Left ventricle myocardium inferior (tissue), 1 donor: ENCODE measurements around the gene BMP3. TPM values are rescaled to one million over a fixed set of nuclear protein-coding genes. Genes with fewer than 3 reads are reported as not detected.

ENCODE experiments used
- DNase-seq: peaks from one replicate; pipeline ENCODE4 v3.0.0-alpha.2; 2020
- H3K27ac ChIP-seq: fragments of 200-600 bp; replicated peaks from 2 replicates; pipeline ENCODE4 v1.8.0; 2021
- H3K27me3 ChIP-seq: fragments of 200-600 bp; 2 replicates; pipeline ENCODE4 v1.8.0; 2021; ENCODE audit warnings: low read depth
- H3K36me3 ChIP-seq: fragments of 200-600 bp; 2 replicates; pipeline ENCODE4 v1.8.0; 2021
- H3K4me1 ChIP-seq: fragments of 200-600 bp; 2 replicates; pipeline ENCODE4 v1.8.0; 2021
- H3K4me3 ChIP-seq: fragments of 200-600 bp; 2 replicates; pipeline ENCODE4 v1.8.0; 2021; ENCODE audit warnings: mild to moderate bottlenecking, moderate library complexity
- H3K9me3 ChIP-seq: fragments of 200-600 bp; replicated peaks from 2 replicates; pipeline ENCODE4 v1.8.0; 2021
- CTCF ChIP-seq: fragments of 200-600 bp; IDR thresholded peaks from 2 replicates; pipeline ENCODE4 v1.8.0; 2021; ENCODE audit warnings: antibody characterized with exemption, mild to moderate bottlenecking, borderline replicate concordance
- intact Hi-C: fragments of 100-400 bp; cut with micrococcal nuclease; formaldehyde crosslinking; loops from one replicate; pipeline ENCODE4 v1.11.0; 2022
- total RNA-seq: library from RNA; stranded (reverse); fragmentation: NEBNext Ultra II Directional; extraction: Animal tissue kit (Norgen Biotek cat#: 25700); gene quantifications from one replicate; pipeline ENCODE4 v1.2.1, GENCODE V29; 2021
- donor health status: DM: no; HTN: yes; CAD: no; lungs with severe emphysema.

The BMP3 gene
- total RNA-seq, 1 donor from 2014 or later = not detected

- H3K9me3 ChIP-seq = no peaks in the 10 kb centered on the region
- no peak overlapping the region for H3K4me3 ChIP-seq
- H3K36me3 ChIP-seq = no peaks in the 10 kb centered on the region
- no peak for DNase-seq
- no peaks in the 10 kb centered on the region for H3K27me3 ChIP-seq
- intact Hi-C loops = no loop called here
- H3K27ac ChIP-seq = no peak overlapping the region
- H3K4me1 ChIP-seq = no peaks in the 10 kb centered on the region
- TF ChIP-seq CTCF = no peak
These were observed 53.5 kb downstream of the BMP3 start for GRCh38 chr4:81084029-81084428.

- H3K4me3 ChIP-seq = no peak overlapping the region
- no peaks in the 10 kb centered on the region for H3K9me3 ChIP-seq
- H3K4me1 ChIP-seq = no peaks in the 10 kb centered on the region
- no peaks in the 10 kb centered on the region for H3K36me3 ChIP-seq
- no peak overlapping the region for H3K27ac ChIP-seq
- no peak for DNase-seq
- intact Hi-C loops = no loop called here
- H3K27me3 ChIP-seq = no peaks in the 10 kb centered on the region
- TF ChIP-seq CTCF = no peak
These were observed 54.1 kb downstream of the BMP3 start for GRCh38 chr4:81084634-81085033.

- no peak for TF ChIP-seq CTCF
- intact Hi-C loops = no loop called here
- no peaks in the 10 kb centered on the region for H3K27me3 ChIP-seq
- no peak overlapping the region for H3K4me3 ChIP-seq
- no peaks in the 10 kb centered on the region for H3K4me1 ChIP-seq
- no peak overlapping the region for H3K27ac ChIP-seq
- no peaks in the 10 kb centered on the region for H3K36me3 ChIP-seq
- no peaks in the 10 kb centered on the region for H3K9me3 ChIP-seq
- DNase-seq = no peak
These were observed 54.8 kb downstream of the BMP3 start for GRCh38 chr4:81085291-81085690.

- Histone ChIP-seq H3K36me3 (no peaks in the 10 kb centered on the region), H3K27me3 (no peaks in the 10 kb centered on the region), H3K9me3 (no peaks in the 10 kb centered on the region), H3K27ac (no peak overlapping the region), H3K4me3 (no peak overlapping the region), H3K4me1 (no peaks in the 10 kb centered on the region)
- TF ChIP-seq CTCF = no peak
- no peak for DNase-seq
- intact Hi-C loops = no loop called here
These were observed 55.5 kb downstream of the BMP3 start for GRCh38 chr4:81085979-81086378.

GRCh38 chr4:81093720-81094401 is 63.4 kb downstream of the BMP3 start:
- intact Hi-C loops = no loop called here
- H3K4me1 ChIP-seq = no peaks in the 10 kb centered on the region
- DNase-seq = no peak
- TF ChIP-seq CTCF = no peak
- H3K36me3 ChIP-seq = no peaks in the 10 kb centered on the region
- no peak overlapping the region for H3K27ac ChIP-seq
- no peaks in the 10 kb centered on the region for H3K27me3 ChIP-seq
- peaks cover 11% of the 10 kb centered on the region for H3K9me3 ChIP-seq
- no peak overlapping the region for H3K4me3 ChIP-seq
